Uterus (tissue), 2 donors: ENCODE measurements around the gene INAFM1.

Source experiments
- CTCF ChIP-seq, 4 experiments: fragments of 200-600 bp in 2 of 4; fragments of 450-650 bp in 2 of 4; sonication (generic) in 2 of 4; IDR thresholded peaks; one replicate each; pipeline ENCODE4 v1.5.1; 2016 to 2019; ENCODE audit warnings: antibody characterized with exemption in 4 of 4, mild to moderate bottlenecking in 2 of 4, moderate library complexity in 1 of 4
- POLR2A ChIP-seq, 2 donors: fragments of 450-650 bp; IDR thresholded peaks; one replicate each; pipeline ENCODE4 v1.6.1; 2016; ENCODE audit warnings: antibody characterized with exemption in 2 of 2, mild to moderate bottlenecking in 1 of 2, moderate library complexity in 1 of 2

DNA sequence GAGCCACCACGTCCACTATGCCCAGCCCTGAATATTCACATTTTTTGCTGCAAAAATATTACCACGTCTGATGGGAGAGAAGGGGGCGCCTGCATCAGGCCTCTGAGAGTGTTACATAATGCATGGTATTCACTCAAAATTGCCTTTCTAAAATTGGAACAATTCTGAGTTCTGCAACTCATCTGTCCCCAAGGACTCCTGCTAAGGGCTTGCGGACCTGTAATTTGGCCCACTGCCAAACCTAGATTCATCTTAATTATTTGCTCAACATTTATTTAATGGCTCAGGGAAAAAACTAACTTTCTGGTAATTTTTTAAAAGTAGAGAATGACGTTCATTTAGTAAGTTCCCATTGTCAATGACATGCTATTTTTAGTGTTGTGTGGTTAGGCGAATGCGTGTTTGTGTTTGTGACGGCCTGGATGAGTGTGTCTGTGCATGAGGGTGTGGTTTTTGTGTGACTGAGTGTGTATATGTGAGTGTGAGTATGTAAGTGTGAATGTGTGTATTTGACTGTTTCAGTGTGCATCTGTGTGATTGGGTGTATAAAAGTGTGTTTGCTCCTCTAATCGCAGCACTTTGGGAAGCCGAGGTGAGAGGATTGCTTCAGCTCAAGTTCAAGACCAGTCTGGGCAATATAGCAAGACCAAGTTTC, 8.8 kb downstream of the INAFM1 start:
- TF ChIP-seq CTCF (IDR thresholded peaks at IDR 0.05) (no peak), POLR2A (IDR thresholded peaks at IDR 0.05) (no peak)
